ENCODE results near the gene TFPT. TPM values are rescaled to one million over a fixed set of nuclear protein-coding genes. Genes with fewer than 3 reads are reported as not detected.

TFPT gene
- total and polyA plus RNA-seq, 2 experiments from 2014 or later: 14.7 to 25.9 TPM

- H3K36me3 ChIP-seq (replicated peaks; ENCODE audit: insufficient read depth, low read depth): no peaks in the 10 kb centered on the region
- TF ChIP-seq EZH2 (IDR thresholded peaks at IDR 0.05; ENCODE audit: borderline replicate concordance) (no peak), CTCF (IDR thresholded peaks at IDR 0.05; ENCODE audit: poor library complexity) (no peak), EZH2phosphoT487 (IDR thresholded peaks at IDR 0.05; ENCODE audit: low read depth, severe bottlenecking, unreplicated experiment) (no peak)
- 98% methylated on average over 20 of the region's 20 CpGs for WGBS (ENCODE audit: low lambda C conversion rate, missing lambda C conversion rate)
Observed at GRCh38 chr19:54129617-54129996, 14.2 kb upstream of the TFPT start.

GRCh38 chr19:54128796-54129616 is 13.5 kb upstream of the TFPT start:
- Histone ChIP-seq H3K9me3 (ENCODE audit: low read depth) (no peaks in the 10 kb centered on the region), H3K27ac (no peak overlapping the region), H4K20me1 (ENCODE audit: insufficient read depth, poor library complexity, severe bottlenecking) (no peaks in the 10 kb centered on the region), H3K79me2 (no peaks in the 10 kb centered on the region), H3K4me3 (no peak overlapping the region), H3K4me2 (no peak overlapping the region), H3K4me1 (ENCODE audit: insufficient read depth) (no peaks in the 10 kb centered on the region), H3K9me2 (replicated peaks; ENCODE audit: insufficient read depth) (no peaks in the 10 kb centered on the region), H3K27me3 (no peaks in the 10 kb centered on the region), H3K36me3 (replicated peaks; ENCODE audit: insufficient read depth, low read depth) (no peaks in the 10 kb centered on the region), H2AFZ (no peak overlapping the region)
- 98% methylated on average over 31 of the region's 41 CpGs for WGBS (ENCODE audit: low lambda C conversion rate, missing lambda C conversion rate)
- TF ChIP-seq CTCF (IDR thresholded peaks at IDR 0.05; ENCODE audit: poor library complexity) (no peak), EZH2phosphoT487 (IDR thresholded peaks at IDR 0.05; ENCODE audit: low read depth, severe bottlenecking, unreplicated experiment) (no peak), EZH2 (IDR thresholded peaks at IDR 0.05; ENCODE audit: borderline replicate concordance) (no peak)
- no peak for DNase-seq (ENCODE audit: low spot score)

More at GRCh38 chr19:54129617-54129996, 14.2 kb upstream of the TFPT start:
- Histone ChIP-seq H3K79me2 (no peaks in the 10 kb centered on the region), H3K4me2 (no peak overlapping the region), H2AFZ (no peak overlapping the region), H3K27ac (no peak overlapping the region), H3K9me3 (ENCODE audit: low read depth) (no peaks in the 10 kb centered on the region), H3K9me2 (replicated peaks; ENCODE audit: insufficient read depth) (no peaks in the 10 kb centered on the region), H3K27me3 (no peaks in the 10 kb centered on the region), H3K4me3 (no peak overlapping the region), H3K4me1 (ENCODE audit: insufficient read depth) (no peaks in the 10 kb centered on the region), H4K20me1 (ENCODE audit: insufficient read depth, poor library complexity, severe bottlenecking) (no peaks in the 10 kb centered on the region)
- DNase-seq (ENCODE audit: low spot score): no peak

DNA sequence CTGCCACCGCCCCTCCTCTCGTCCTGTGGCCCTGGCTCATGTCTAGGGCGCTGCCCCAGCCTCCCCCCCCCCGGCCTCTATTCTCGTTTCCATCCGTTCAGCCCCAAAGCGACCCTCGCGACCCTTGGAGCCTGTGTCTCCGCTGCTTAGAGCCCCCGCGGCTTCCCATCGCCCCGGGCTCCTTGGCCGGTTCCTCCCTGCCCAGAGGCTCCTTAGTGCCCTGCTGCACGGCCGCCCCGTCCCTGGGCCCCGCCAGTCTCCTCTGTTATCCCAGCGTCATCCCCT is 12.9 kb upstream of the TFPT start:
- H3K27me3 ChIP-seq: no peaks in the 10 kb centered on the region
- no peaks in the 10 kb centered on the region for H3K9me3 ChIP-seq (ENCODE audit: low read depth)
- TF ChIP-seq EZH2 (IDR thresholded peaks at IDR 0.05; ENCODE audit: borderline replicate concordance): no peak
- TF ChIP-seq EZH2phosphoT487 (IDR thresholded peaks at IDR 0.05; ENCODE audit: low read depth, severe bottlenecking, unreplicated experiment): no peak
- no peak for TF ChIP-seq CTCF (IDR thresholded peaks at IDR 0.05; ENCODE audit: poor library complexity)
- 95% methylated on average over 11 of the region's 20 CpGs for WGBS (ENCODE audit: low lambda C conversion rate, missing lambda C conversion rate)
- no peaks in the 10 kb centered on the region for H3K36me3 ChIP-seq (replicated peaks; ENCODE audit: insufficient read depth, low read depth)
- no peaks in the 10 kb centered on the region for H3K79me2 ChIP-seq
- no peaks in the 10 kb centered on the region for H3K4me1 ChIP-seq (ENCODE audit: insufficient read depth)
- H3K4me2 ChIP-seq: no peak overlapping the region
- no peaks in the 10 kb centered on the region for H4K20me1 ChIP-seq (ENCODE audit: insufficient read depth, poor library complexity, severe bottlenecking)
- no peak overlapping the region for H2AFZ ChIP-seq
- H3K9me2 ChIP-seq (replicated peaks; ENCODE audit: insufficient read depth): no peaks in the 10 kb centered on the region
- DNase-seq (ENCODE audit: low spot score): no peak
- H3K27ac ChIP-seq: no peak overlapping the region
- H3K4me3 ChIP-seq: no peak overlapping the region

Data from hepatocyte (in vitro differentiated cells).